GM19452 (cell line): Measurements from ENCODE around the gene SLC29A2.
"Not testable (repeated sequence)": the region's sequence is repeated elsewhere in the genome, so short reads cannot be mapped to it uniquely, and the experiment has no call there.

Experiments used
- ATAC-seq: cut with Tn5 transposase; IDR thresholded peaks from one replicate; pipeline ENCODE4 v1.9.1; 2021; ENCODE audit not compliant: unreplicated experiment

Gene SLC29A2

DNA sequence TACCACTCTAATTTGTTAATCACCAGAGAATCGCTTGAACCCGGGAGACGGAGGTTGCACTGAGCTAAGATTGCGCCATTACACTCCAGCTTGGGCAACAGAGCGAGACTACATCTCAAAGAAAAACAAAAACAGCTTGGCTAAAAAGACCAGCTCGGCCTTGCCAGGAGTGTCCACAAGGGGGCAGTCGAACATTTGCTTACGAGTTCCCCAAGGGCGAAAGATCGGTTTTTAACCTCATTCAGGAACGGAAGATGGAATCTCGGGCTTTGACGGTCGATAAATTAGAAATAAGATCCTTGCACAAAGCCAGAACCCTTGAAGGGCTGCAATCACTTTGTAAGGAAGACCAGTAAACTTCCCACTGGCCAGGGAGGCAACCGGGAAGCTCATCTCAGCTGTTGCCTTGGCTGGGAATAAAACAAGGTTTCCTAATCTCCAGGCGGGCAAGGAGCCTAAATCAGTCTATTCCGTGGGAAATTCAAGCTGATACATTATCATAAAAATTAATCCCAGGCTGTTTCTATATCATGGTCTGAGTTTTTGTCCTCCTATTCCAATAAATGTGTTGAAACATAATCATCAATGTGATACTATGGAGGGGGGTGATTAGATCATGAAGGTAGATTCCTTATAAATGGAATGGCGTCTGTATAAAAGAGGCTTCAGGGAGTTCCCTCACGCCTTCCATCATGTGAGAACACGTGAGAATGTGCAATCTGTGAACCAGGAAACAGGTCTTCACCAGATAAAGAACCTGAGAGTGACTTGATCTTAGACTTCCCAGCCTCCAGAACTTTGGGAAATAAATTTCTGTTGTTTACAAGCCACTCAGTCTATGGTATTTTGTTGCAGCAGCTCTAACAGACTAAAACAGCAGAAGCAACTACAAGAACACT, 14.9 kb upstream of the SLC29A2 start:
- no peak for ATAC-seq

DNA sequence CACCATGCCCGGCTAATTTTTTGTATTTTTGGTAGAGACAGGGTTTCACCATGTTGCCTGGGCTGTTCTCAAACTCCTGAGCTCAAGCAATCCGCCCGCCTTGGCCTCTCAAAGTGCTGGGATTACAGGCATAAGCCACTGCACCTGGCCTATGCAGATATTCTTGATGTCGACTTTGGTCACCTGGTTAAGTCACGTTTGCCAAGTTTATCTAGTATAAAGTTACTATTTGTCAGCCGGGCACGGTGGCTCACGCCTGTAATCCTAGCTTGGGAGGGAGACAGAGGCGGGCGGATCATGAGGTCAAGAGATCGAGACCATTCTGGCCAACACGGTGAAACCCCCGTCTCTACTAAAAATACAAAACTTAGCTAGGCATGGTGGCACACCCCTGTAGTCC, 12.8 kb upstream of the SLC29A2 start:
- ATAC-seq: not testable (repeated sequence)

DNA sequence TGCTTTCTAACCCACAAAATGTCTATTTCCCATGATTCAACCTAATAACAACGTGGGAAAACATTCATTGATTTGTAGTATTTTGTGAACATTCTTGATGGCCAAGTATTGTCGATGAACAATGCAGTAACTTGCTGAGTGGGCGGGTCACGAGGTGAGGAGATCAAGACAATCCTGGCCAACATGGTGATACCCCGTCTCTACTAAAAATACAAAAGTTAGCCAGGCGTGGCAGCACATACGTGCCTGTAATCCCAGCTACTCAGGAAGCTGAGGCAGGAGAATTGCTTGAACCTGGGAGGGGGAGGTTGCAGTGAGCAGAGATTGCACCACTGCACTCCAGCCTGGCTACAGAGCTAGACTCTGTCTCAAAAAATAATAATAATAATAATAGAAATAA, 8.7 kb upstream of the SLC29A2 start:
- not testable (repeated sequence) for ATAC-seq

DNA sequence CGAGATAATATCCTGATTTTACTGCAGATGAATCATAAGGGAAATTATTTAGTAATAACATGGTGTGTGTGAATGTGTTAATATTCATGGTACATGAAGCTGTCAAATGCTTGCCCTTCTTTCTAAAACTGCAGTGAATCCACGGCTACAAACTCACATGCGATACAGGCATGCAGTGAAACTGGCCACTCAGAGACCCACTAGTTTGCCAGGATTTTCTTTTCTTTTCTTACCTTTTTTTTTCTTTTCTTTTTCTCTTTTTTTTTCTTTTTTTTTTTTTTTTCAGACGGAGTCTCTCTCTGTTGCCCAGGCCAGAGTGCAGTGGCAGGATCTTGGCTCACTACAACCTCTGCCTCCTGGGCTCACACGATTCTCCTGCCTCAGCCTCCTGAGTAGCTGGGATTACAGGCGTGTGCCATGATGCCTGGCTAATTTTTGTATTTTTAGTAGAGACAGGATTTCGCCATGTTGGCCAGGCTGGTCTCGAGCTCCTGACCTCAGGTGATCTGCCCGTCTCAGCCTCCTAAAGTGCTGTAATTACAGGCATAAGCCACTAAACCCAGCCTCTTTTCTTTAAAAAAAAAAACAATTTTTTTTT, 2.2 kb upstream of the SLC29A2 start:
- ATAC-seq: not testable (repeated sequence)

DNA sequence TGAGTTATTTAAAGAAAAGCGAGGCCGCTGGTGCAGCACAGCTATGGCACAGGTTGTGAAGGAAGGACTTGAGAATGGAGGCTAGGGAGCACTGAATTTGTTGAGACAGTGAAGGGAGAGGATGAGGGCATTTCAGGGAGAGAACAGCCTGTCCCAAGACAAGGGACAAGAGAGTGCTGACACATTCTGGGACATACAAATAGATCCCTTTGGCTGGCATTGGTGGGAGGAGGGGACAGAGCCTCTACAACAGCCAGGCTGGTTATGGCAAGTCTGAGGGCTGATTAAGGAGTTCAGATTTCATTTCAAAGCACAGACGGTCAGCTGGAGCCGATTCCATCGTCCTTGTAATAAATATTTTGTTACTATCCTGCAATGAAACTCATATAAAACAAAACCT, 1.7 kb upstream of the SLC29A2 start:
- ATAC-seq: no peak

DNA sequence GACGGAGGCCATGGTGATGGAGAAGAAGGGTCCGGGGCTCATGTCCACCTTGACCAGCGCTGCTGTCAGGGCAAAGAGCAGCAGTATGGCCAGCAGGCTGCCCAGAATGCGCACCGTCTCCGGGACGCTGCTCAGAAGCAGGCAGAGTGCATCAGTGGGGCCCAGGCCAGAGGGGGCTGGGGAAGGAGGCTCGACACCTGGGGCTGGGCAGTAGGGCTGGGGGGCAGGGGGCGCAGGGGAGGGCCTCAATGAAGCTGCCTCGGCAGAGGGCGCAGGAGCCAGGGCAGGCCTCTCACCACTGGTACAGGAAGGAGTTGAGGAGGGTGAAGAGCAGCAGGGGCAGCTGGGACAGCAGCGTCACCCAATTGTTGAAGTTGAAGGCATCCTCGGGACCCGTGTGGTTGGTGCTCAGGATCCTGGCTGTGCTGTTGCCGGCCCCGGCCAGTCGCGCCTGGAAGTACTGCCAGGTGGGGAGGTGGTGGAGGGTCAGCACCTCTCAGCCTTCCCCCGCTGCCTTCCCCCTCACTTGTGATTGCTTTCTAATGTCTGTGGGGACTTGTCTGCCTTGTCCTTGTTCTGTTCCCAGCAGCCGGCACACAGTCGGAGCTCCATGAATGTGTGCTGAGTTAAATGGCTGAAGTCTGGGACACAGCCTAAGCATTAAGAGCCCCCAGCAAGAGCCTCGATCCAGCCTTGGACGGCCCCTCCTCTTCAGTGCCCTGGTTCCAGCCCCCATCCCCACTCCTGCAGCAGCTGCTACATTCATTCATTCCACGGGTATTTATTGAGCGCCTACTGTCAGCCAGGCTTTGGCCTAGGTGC, 2.3 kb downstream of the SLC29A2 start:
- no peak for ATAC-seq

DNA sequence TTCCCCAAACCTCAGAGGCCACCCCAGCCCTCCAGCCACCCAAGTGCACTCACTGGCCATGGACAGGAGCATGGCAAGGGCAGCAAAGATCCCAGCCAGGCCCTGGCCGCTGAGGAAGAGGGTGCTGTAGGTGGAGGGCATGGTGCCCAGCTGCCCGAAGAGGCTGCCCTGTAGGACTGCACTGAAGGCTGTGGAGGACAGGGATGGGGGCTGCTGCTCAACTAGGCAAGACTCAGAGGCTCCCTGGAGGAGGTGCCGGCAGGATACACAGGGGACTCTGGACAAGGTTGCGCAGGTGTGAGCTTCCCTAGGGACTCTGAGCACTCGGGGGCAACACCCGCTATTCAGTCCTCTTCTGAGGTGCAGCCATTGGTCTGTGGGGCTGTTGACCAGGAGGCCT, 3.1 kb downstream of the SLC29A2 start:
- ATAC-seq: no peak

DNA sequence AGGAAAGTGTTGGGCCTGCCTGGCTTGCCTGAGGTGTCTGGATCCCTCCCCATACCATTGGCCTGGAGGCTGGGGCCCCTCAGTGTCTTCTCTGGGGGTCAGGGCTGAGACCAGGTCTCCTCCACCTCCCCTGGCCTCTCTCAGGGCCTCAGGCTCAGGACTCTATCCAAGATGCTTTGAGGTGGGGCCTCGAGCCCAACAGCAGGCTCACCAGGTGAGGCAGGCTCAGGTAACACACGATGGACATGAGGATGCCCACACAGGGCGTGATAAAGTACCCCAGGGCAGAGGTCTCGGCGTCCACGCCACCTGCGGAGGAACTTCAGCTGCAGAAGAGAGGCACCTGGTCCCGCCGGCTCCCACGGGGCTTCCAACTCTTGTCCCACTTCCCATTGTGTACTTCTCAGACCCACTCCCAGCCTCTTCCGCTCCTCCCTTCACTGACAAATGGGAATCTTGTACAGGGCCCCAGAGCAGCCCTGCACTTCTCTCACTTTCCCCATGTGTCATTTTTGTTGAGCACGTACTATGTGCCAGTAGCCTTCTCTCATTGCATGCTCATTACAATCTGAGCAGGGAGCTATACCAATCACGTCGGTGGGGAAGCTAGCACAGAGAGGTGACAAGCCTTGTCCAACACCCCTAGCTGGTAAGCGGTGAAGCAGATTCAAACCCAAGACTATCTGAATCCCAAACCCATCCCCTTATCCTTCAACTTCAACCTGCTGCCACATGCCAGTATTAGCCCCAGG, 3.8 kb downstream of the SLC29A2 start:
- ATAC-seq: no peak

DNA sequence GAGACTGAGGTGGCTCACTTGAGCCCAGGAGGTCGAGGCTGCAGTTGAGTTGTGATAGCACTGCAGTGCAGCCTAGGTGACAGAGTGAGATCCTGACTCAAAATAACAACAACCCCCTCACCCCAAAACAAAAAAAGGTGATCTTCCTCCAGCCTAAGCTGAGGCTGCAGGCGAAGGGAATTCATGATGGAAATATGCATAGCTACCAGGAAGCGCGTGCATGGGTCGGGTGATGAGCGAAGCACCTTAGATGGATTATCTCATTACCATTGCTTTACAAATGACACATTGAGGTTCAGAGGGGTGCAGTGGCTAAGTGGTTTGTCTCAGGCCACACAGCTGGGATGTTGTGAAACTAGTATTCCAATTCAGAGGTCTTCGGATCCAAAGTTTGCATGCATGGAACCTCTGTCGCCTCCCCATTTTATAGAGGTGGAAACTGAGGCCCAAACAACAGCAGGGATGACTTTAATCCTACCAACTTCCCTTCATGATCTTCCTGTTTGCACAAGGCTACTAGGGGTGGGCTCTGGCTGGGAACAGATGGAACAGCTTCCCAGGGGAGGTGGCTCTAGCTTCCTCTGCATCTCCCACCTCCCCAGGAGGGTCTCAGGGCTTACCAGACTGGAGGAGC, 4.6 kb downstream of the SLC29A2 start:
- ATAC-seq: no peak

DNA sequence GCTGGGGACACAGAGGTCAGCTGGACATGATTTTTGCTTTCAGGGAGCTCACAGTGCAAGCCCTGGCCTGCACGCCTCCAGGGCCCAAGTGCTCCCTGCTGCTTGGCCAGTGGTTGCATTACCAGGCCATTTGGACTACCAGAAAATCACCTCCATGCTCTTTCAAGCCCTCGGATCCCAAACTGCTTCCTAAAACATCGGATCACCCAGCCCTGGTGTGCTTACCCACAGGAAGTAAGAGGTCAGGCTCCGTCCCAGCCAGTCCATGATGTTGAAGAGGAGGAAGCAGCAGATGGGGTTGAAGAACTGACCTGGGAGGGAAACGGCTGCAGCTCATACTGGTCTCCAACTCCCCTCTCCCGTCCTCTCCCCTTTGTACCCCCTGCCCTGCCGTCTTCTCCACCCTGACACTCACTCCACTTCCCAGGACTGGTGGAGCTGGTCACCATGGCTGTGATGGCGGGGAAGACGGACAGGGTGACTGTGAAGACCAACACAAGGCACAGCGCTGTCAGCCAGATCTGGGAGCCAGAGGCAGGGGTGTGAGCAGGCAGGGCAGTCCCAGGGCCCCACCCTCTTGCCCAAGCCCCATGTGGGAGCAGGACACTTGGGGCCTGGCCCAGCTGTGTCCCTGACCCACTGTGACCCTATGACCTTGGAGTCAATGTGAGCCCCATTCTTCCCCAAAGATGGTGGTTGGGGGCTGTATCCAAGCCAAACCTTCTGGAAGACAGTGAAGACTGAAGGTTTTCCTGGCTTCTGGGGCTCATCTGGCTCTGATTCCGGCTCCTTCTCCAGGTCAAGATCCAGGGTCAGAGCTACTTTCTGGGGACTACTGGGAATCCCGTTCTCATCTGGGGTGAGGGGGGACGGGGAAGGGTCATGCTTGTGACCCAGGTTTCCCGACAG, 5.6 kb downstream of the SLC29A2 start:
- no peak for ATAC-seq

DNA sequence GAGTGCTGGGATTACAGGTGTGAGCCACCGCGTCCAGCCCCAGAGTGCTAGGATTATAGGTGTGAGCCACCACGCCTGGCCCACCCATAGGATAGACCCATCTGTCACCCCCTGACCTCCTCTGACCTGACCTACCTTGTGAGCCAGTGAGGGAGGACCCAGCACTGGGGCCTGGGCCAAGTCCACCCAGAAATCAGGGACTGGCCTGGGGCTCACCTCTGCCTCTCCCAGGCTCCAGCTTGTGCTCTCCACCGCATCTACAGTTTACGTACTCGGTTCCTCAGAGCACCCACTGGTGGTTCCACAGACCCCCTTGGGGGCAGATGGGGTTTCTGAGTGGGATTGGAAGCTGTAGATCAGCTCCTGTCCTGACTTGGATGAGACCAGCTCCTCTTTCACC, 6.4 kb downstream of the SLC29A2 start:
- ATAC-seq: no peak

DNA sequence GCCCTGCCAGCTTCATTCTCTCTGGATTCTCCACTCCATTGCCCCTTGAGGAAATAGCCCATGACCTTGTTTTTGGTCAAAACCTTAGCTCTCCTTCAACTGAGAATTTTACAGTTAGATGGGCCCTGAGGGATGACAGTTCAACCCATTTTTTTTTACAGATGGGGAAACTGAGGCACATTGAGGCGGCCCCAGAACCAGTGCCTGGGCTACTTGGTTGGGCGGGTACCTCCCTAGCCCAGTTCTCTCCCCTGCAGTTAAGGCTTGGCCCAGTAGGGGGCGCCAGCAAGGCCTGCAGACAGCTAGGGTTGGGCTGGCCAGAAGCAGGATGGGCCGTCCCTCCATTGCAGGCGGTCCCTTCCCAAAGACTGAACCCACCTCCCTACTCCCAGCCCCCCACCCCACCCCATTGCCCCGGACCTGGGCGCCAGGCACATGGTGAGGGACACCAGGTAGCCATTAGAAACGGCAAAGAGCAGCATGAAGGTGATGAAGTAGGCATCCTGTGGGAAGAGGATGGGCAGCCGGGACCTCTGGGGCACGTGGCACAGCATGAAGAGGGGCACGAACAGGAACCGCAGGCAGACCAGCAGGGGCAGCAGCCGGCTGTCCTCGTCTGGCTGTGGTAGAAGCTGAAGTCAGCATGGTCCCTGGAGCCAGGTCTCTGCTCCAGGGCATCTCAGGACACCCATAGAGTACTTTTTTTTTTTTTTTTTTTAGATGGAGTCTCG, 7.6 kb downstream of the SLC29A2 start:
- ATAC-seq: no peak

DNA sequence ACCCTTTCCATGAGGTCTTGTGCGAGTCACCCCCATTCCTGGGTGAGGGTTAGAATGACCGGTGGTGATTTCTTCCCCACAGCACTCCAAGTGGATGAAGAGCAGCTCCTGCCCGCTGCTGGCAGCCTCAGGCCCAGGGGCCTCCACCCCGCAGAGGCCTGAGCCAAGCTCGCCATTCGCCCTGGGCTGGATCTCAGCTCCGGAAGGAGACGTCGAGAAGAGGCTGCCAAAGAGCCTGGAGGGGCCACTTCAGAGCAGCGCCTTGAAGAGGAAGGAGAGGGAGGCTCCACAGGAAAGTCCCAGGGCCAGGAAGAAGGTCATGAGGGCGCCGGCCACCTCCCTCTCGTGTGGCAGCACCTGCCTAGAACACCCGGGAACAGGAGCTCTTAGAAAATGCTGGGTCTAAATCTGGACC, 8.4 kb downstream of the SLC29A2 start:
- no peak for ATAC-seq

DNA sequence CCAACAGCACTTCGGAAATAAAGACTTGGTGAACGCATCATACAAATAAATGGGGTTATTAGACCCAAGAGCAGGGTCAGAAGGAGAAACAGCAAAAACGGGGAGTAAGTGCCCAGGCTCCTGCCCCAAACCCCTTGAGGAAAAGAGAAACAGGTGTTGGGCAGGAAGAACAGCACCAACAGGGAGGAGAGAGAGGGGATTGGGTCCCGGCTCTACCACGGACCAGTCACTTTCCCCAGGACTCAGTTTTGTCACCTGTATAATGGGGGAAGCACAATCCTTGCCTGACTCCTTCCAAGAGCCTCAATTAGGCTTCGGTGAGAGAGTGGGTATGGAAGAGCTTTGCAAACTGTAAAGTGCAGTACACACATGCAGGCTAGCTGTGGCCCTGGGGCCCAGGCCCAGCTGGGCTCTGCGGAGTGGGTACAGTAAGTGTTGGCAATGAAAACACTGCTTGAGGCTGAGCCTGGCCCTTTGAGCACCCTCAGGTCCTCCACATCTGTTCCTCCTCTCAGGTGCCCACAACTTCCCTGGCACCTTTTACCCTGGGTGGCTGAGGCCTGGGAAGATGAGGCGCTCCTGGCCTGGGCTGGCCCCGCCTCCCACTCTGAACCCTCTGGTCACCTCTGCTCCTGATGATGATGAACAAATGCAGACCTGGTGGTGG, 8.9 kb downstream of the SLC29A2 start:
- no peak for ATAC-seq

DNA sequence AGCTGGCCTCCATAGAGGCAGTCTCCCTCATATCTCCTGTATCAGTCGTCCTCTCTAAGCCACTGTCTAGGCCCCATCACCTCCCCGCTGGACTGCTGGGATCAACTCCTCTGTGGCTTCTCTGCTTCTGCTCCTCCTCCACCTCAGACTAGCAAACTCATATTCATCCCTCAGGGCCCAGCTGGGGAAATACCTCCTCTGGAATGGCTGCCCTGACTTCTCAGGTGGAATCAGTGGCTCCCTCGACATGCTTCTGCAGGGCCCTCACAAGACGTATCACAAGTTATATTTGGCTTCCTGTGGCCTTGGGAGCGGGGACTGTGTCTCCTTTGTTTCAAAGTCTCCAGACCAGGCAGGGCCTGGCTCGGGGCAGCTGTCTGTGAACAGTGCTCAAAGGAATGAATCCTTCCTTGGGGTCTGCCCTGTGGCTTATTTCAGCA, 10.0 kb downstream of the SLC29A2 start:
- ATAC-seq: no peak

DNA sequence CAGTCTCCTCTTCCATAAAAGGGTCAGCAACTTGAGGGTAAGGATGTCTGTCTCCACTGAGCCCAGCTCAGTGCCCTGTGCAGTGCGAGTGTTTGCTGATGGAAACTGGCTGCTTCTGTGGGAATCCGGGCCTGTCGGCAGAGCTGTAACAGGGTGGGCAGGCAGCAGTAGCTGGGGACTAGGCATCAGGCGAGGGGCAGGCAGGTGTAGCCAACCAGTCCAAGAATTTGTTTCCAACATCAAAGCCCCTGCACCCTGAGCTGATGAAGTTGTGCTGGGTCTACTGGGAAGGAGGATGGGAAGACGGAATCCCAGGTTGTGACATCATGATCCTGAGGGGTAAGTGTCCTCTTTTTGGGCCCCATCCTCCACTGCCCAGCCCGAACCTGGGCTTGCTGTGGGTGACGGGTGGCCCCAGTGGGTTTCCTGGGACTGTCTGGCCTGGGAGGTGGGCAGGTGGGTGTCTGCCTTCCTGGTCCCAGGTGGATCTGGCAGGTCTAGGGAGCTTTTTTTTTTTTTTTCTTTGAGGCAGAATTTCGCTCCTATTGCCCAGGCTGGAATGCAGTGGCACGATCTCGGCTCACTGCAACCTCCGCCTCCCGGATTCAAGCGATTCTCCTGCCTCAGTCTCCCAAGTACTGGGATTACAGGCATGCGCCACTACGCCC, 11.0 kb downstream of the SLC29A2 start:
- ATAC-seq: no peak

DNA sequence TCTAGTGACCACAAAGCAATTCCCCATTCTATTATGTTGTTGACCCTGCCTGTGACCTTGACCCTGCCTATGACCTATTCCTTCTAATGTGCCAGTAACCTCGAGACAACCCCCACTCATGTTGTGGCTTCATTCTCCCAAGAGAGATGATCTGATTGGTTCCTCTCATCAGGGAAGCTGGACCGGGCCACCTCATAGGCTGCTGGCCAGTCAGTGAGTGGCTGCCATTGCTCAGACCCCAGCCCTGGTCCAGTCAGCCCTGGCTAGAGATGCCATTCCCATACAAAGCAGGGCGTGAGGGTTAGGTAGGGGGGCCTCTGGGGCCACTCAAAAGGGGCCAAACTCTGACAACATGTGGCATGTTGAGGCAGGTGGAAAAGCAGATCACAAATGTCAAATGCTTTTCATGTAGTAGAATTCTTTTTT, 11.9 kb downstream of the SLC29A2 start:
- ATAC-seq: no peak
